AG04450 (cell line): ENCODE measurements around the gene KCTD16. TPM values are rescaled to one million over a fixed set of nuclear protein-coding genes. Genes with fewer than 3 reads are reported as not detected.

Experiments
- CTCF ChIA-PET: fragments of 300-600, 350-600 bp; formaldehyde crosslinking; extraction: SDS; loops from one replicate; lab custom pipeline; 2022; ENCODE audit warnings: antibody characterized with exemption, inconsistent platforms; lab: Charles Lee
- POLR2A ChIA-PET: fragments of 350-600 bp; formaldehyde crosslinking; extraction: SDS; loops from one replicate; lab custom pipeline; 2021; ENCODE audit warnings: antibody characterized with exemption, inconsistent platforms; lab: Yijun Ruan, JAX
- DNase-seq: peaks from one replicate; pipeline ENCODE4 v3.0.0-alpha.2; 2011; ENCODE audit warnings: low read depth, low spot score
- H3K27ac ChIP-seq: one replicate; pipeline ENCODE4 v1.5.1; 2012; ENCODE audit warnings: low read depth, low read length, control low read depth
- H3K27me3 ChIP-seq: one replicate; pipeline ENCODE4 v1.6.0; 2012; ENCODE audit warnings: low read length; ENCODE audit not compliant: control insufficient read depth, insufficient read depth
- H3K4me3 ChIP-seq: 2 replicates; pipeline ENCODE4 v1.5.1; 2011; ENCODE audit warnings: mild to moderate bottlenecking, low read depth, low read length, control low read depth
- H3K9me3 ChIP-seq: 2 replicates; pipeline ENCODE4 v1.5.1; 2012; ENCODE audit warnings: low read length; ENCODE audit not compliant: control insufficient read depth, insufficient read depth
- polyA plus RNA-seq: library from polyadenylated mRNA; depleted of rRNA; stranded (reverse); fragments of >200 nt; gene quantifications from 2 replicates; pipeline ENCODE4 v1.2.3, GENCODE V29; 2011
- TF ChIP-seq, protein P1 (sequence below): IDR thresholded peaks from 2 replicates; pipeline ENCODE4 v1.5.1; 2011; ENCODE audit warnings: low read depth, low read length, control low read depth, inconsistent platforms

KCTD16 gene
- polyA plus RNA-seq, 1 experiment, result 0.38 TPM

GRCh38 chr5:144126707-144127106 is 44.0 kb upstream of the KCTD16 start:
- DNase-seq, result no peak
- TF ChIP-seq, protein P1, sequence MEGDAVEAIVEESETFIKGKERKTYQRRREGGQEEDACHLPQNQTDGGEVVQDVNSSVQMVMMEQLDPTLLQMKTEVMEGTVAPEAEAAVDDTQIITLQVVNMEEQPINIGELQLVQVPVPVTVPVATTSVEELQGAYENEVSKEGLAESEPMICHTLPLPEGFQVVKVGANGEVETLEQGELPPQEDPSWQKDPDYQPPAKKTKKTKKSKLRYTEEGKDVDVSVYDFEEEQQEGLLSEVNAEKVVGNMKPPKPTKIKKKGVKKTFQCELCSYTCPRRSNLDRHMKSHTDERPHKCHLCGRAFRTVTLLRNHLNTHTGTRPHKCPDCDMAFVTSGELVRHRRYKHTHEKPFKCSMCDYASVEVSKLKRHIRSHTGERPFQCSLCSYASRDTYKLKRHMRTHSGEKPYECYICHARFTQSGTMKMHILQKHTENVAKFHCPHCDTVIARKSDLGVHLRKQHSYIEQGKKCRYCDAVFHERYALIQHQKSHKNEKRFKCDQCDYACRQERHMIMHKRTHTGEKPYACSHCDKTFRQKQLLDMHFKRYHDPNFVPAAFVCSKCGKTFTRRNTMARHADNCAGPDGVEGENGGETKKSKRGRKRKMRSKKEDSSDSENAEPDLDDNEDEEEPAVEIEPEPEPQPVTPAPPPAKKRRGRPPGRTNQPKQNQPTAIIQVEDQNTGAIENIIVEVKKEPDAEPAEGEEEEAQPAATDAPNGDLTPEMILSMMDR, result no peak
- ChIA-PET POLR2A (no interaction called here), CTCF (no interaction called here)
- Histone ChIP-seq H3K9me3 (no peaks in the 10 kb centered on the region), H3K27me3 (no peaks in the 10 kb centered on the region), H3K27ac (no peak overlapping the region), H3K4me3 (no peak overlapping the region)

DNA sequence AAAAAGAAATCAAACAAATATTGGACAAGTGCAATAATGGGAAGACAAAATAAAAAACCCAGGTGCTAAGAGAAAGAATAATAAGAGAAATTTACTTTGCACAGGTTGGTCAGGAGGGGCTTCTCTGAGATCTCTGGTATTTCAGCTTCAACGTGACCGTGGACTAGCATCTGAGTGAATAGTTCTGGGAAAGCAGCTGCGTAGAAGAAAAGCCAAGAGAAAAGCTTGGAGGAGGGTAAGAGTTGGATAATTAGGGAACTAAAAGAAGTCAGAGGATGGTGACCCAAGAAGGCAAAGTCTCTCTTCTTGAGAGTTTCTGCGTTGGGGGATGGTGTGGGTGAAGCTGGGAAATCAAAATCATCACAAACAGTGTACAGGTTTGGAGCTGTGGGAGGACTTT is 41.8 kb upstream of the KCTD16 start:
- H3K4me3 ChIP-seq, result no peak overlapping the region
- no peak for DNase-seq
- POLR2A ChIA-PET, result no interaction called here
- no peaks in the 10 kb centered on the region for H3K27me3 ChIP-seq
- H3K9me3 ChIP-seq, result no peaks in the 10 kb centered on the region
- CTCF ChIA-PET, result no interaction called here
- TF ChIP-seq, protein P1, result no peak
- no peak overlapping the region for H3K27ac ChIP-seq

- ChIA-PET POLR2A (no interaction called here), CTCF (interaction anchor here (1.3 kb wide), 1 partner anchor 12 kb away, joined by 9 read pairs; no protein-coding TSS in a partner anchor)
- DNase-seq, result no peak
These were observed 40.4 kb upstream of the KCTD16 start for GRCh38 chr5:144130306-144130705.

DNA sequence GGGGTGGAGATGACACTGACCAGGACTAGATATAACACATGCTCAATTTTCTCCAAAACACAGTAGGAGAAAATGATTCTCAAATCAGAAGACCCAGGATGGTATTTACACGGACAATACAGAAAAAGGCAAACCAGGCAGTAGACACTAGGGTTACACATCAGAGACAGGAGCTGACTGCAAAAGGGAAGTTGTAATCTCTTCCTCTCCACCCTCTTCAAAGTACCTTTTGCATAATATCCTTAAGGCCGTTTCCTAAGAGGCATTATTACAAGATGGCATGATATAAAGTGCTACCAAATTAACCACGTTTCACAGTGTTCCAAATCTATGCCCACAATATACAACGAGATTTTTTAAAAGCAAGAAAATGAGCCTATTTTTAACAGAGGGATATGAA is 39.4 kb upstream of the KCTD16 start:
- TF ChIP-seq, protein P1, result no peak

More at GRCh38 chr5:144130306-144130705, 40.4 kb upstream of the KCTD16 start:
- Histone ChIP-seq H3K9me3 (no peaks in the 10 kb centered on the region), H3K4me3 (no peak overlapping the region), H3K27me3 (no peaks in the 10 kb centered on the region), H3K27ac (no peak overlapping the region)
- TF ChIP-seq, protein P1, result no peak

GRCh38 chr5:144133050-144133633 is 37.5 kb upstream of the KCTD16 start:
- POLR2A ChIA-PET, result no interaction called here
- H3K9me3 ChIP-seq, result no peaks in the 10 kb centered on the region
- no peak overlapping the region for H3K4me3 ChIP-seq
- no peaks in the 10 kb centered on the region for H3K27me3 ChIP-seq
- TF ChIP-seq, protein P1, result no peak
- DNase-seq, result no peak
- H3K27ac ChIP-seq, result no peak overlapping the region
- CTCF ChIA-PET, result interaction anchor here (3.0 kb wide), 1 partner anchor 9 kb away, joined by 18 read pairs; no protein-coding TSS in a partner anchor

More for the DNA sequence above, 39.4 kb upstream of the KCTD16 start:
- ChIA-PET POLR2A (no interaction called here), CTCF (interaction anchor here (1.3 kb wide), 1 partner anchor 11 kb away, joined by 9 read pairs; no protein-coding TSS in a partner anchor)
- H3K27ac ChIP-seq, result no peak overlapping the region
- H3K27me3 ChIP-seq, result no peaks in the 10 kb centered on the region
- H3K9me3 ChIP-seq, result no peaks in the 10 kb centered on the region
- no peak overlapping the region for H3K4me3 ChIP-seq
- DNase-seq, result no peak
